HepG2 (cell line): ENCODE measurements around the gene MISP3. TPM values are rescaled to one million over a fixed set of nuclear protein-coding genes. Genes with fewer than 3 reads are reported as not detected.

Source experiments
- ELF3 ChIP-seq: IDR thresholded peaks from 2 replicates; pipeline ENCODE4 v1.6.1; 2016; ENCODE audit warnings: missing genetic modification reagents, missing compliant biosample characterization
- EP300 ChIP-seq, 3 experiments: sonication (generic) in 1 of 3; formaldehyde crosslinking in 1 of 3; IDR thresholded peaks; 2 replicates each; pipeline versions ENCODE4 v1.5.1 to v1.6.1; 2011 to 2020; ENCODE audit warnings: low read depth in 2 of 3, low read length in 2 of 3, borderline replicate concordance in 1 of 3, improper control_type of control experiment in 1 of 3, mild to moderate bottlenecking in 1 of 3, missing genetic modification reagents in 1 of 3, moderate library complexity in 1 of 3
- ETV5 ChIP-seq: IDR thresholded peaks from 2 replicates; pipeline ENCODE4 v1.6.1; 2018; ENCODE audit warnings: missing biosample characterization, missing genetic modification reagents, inconsistent platforms, borderline replicate concordance
- FOXA3 ChIP-seq: IDR thresholded peaks from 2 replicates; pipeline ENCODE4 v1.6.1; 2016; ENCODE audit warnings: missing genetic modification reagents, missing compliant biosample characterization
- HDAC1 ChIP-seq: sonication (generic); formaldehyde crosslinking; IDR thresholded peaks from 2 replicates; pipeline ENCODE4 v1.5.1; 2020; ENCODE audit warnings: mild to moderate bottlenecking, missing genetic modification reagents
- HHEX ChIP-seq: IDR thresholded peaks from 2 replicates; pipeline ENCODE4 v1.6.1; 2016; ENCODE audit warnings: control low read depth
- KDM1A ChIP-seq: IDR thresholded peaks from 2 replicates; pipeline ENCODE4 v1.6.1; 2016; ENCODE audit warnings: missing compliant biosample characterization
- MAFF ChIP-seq: IDR thresholded peaks from 2 replicates; pipeline ENCODE4 v1.6.1; 2011; ENCODE audit warnings: low read depth, low read length, improper control_type of control experiment
- MEIS2 ChIP-seq: sonication (generic); formaldehyde crosslinking; IDR thresholded peaks from 2 replicates; pipeline ENCODE4 v1.9.0; 2021; ENCODE audit warnings: mild to moderate bottlenecking, missing genetic modification reagents
- MIXL1 ChIP-seq: IDR thresholded peaks from 2 replicates; pipeline ENCODE4 v1.6.1; 2016
- RCOR2 ChIP-seq: IDR thresholded peaks from 2 replicates; pipeline ENCODE4 v1.6.1; 2016; ENCODE audit warnings: missing biosample characterization, missing genetic modification reagents
- RXRB ChIP-seq: IDR thresholded peaks from 2 replicates; pipeline ENCODE4 v1.6.1; 2016; ENCODE audit warnings: borderline replicate concordance, missing genetic modification reagents, missing compliant biosample characterization
- SAP130 ChIP-seq: IDR thresholded peaks from 2 replicates; pipeline ENCODE4 v1.6.1; 2016; ENCODE audit warnings: low read depth
- SMAD9 ChIP-seq: sonication (generic); formaldehyde crosslinking; IDR thresholded peaks from 2 replicates; pipeline ENCODE4 v1.5.1; 2020; ENCODE audit warnings: mild to moderate bottlenecking, missing genetic modification reagents
- XRCC5 ChIP-seq: fragments of 200-400 bp; formaldehyde crosslinking; optimal IDR thresholded peaks from 2 replicates; pipeline ENCODE3; 2017; ENCODE audit warnings: mild to moderate bottlenecking, low read length
- ZFP1 ChIP-seq: IDR thresholded peaks from 2 replicates; pipeline ENCODE4 v1.6.1; 2016
- ZNF124 ChIP-seq: sonication (generic); formaldehyde crosslinking; IDR thresholded peaks from 2 replicates; pipeline ENCODE4 v1.4.0; 2020; ENCODE audit warnings: missing genetic modification reagents
- ZNF207 ChIP-seq: fragments of 450-650 bp; IDR thresholded peaks from 2 replicates; pipeline ENCODE4 v1.6.1; 2016; ENCODE audit warnings: antibody characterized with exemption, borderline replicate concordance
- ZNF580 ChIP-seq: IDR thresholded peaks from 2 replicates; pipeline ENCODE4 v1.6.1; 2016; ENCODE audit warnings: low read depth, borderline replicate concordance
- polyA plus RNA-seq, 8 experiments: library from polyadenylated mRNA; depleted of rRNA in 3 of 8; stranded (reverse) in 7 of 8; unstranded in 1 of 8; fragments of >200 nt; fragmentation: Illumina TruSeq in 4 of 8; extraction: Trizol in 4 of 8; gene quantifications; 2 replicates each; pipeline versions ENCODE4 v1.2.1 to v1.2.3, GENCODE V29; 2011 to 2016; ENCODE audit warnings: low read depth in 4 of 8, missing spikeins in 1 of 8, mixed read lengths in 1 of 8; ENCODE audit not compliant: insufficient read depth in 1 of 8
- total RNA-seq, 5 experiments: library from RNA; depleted of rRNA; stranded (reverse); fragments of >200 nt; fragmentation: Illumina TruSeq; extraction: Trizol; gene quantifications; 2 replicates each; pipeline ENCODE4 v1.2.3, GENCODE V29; 2016; ENCODE audit warnings: low read depth in 1 of 5
- TF ChIP-seq, protein P1 (sequence below): sonication (generic); formaldehyde crosslinking; IDR thresholded peaks from 2 replicates; pipeline ENCODE4 v1.4.0; 2020; ENCODE audit warnings: missing genetic modification reagents
- TF ChIP-seq, protein P2 (sequence below): sonication (generic); formaldehyde crosslinking; IDR thresholded peaks from 2 replicates; pipeline ENCODE4 v1.5.1; 2020; ENCODE audit warnings: missing genetic modification reagents, mild to moderate bottlenecking, borderline replicate concordance
- TF ChIP-seq, protein P3 (sequence below): sonication (generic); formaldehyde crosslinking; IDR thresholded peaks from 2 replicates; pipeline ENCODE4 v1.8.1; 2023; ENCODE audit warnings: mild to moderate bottlenecking, moderate library complexity, missing genetic modification reagents
- TF ChIP-seq, protein P4 (sequence below): sonication (generic); formaldehyde crosslinking; IDR thresholded peaks from 2 replicates; pipeline ENCODE4 v1.8.0; 2022; ENCODE audit warnings: mild to moderate bottlenecking, missing genetic modification reagents

Gene MISP3
- total and polyA plus RNA-seq, 2 of the 13 experiments (the other 11 are each of a cell fraction or from before 2014, with no cell fraction given), result 2.5 to 5.4 TPM

- TF ChIP-seq RXRB (CRISPR knock-in tag), result peak; percentile 48; the same call in 1 of the 2 replicates
- peak; percentile 47; the same call in 1 of the 2 replicates for TF ChIP-seq HDAC1 (CRISPR knock-in tag)
- TF ChIP-seq MAFF, result no peak
- TF ChIP-seq SAP130 (CRISPR knock-in tag), result peak; percentile 59
- TF ChIP-seq, protein P1, sequence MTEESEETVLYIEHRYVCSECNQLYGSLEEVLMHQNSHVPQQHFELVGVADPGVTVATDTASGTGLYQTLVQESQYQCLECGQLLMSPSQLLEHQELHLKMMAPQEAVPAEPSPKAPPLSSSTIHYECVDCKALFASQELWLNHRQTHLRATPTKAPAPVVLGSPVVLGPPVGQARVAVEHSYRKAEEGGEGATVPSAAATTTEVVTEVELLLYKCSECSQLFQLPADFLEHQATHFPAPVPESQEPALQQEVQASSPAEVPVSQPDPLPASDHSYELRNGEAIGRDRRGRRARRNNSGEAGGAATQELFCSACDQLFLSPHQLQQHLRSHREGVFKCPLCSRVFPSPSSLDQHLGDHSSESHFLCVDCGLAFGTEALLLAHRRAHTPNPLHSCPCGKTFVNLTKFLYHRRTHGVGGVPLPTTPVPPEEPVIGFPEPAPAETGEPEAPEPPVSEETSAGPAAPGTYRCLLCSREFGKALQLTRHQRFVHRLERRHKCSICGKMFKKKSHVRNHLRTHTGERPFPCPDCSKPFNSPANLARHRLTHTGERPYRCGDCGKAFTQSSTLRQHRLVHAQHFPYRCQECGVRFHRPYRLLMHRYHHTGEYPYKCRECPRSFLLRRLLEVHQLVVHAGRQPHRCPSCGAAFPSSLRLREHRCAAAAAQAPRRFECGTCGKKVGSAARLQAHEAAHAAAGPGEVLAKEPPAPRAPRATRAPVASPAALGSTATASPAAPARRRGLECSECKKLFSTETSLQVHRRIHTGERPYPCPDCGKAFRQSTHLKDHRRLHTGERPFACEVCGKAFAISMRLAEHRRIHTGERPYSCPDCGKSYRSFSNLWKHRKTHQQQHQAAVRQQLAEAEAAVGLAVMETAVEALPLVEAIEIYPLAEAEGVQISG (CRISPR knock-in tag), result peak; percentile 86
- TF ChIP-seq MEIS2, result peak; percentile 18; the same call in 1 of the 2 replicates
- peak; percentile 97 for TF ChIP-seq ELF3
- TF ChIP-seq, protein P2, sequence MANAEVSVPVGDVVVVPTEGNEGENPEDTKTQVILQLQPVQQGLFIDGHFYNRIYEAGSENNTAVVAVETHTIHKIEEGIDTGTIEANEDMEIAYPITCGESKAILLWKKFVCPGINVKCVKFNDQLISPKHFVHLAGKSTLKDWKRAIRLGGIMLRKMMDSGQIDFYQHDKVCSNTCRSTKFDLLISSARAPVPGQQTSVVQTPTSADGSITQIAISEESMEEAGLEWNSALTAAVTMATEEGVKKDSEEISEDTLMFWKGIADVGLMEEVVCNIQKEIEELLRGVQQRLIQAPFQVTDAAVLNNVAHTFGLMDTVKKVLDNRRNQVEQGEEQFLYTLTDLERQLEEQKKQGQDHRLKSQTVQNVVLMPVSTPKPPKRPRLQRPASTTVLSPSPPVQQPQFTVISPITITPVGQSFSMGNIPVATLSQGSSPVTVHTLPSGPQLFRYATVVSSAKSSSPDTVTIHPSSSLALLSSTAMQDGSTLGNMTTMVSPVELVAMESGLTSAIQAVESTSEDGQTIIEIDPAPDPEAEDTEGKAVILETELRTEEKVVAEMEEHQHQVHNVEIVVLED (CRISPR knock-in tag), result peak; percentile 33; the same call in 1 of the 2 replicates
- TF ChIP-seq ZNF124 (CRISPR knock-in tag), result no peak
- peak; percentile 84 for TF ChIP-seq XRCC5
- TF ChIP-seq KDM1A (CRISPR knock-in tag), result peak; percentile 58; the same call in 1 of the 2 replicates
- peak in 1 of 2 experiments; percentile 38; a peak in 1 of 4 replicates for TF ChIP-seq EP300 (IDR thresholded peaks at IDR 0.05; ENCODE audit: low read depth in 2 of 2, low read length in 2 of 2)
- no peak for TF ChIP-seq EP300 (CRISPR knock-in tag; IDR thresholded peaks at IDR 0.05; ENCODE audit: borderline replicate concordance)
- no peak for TF ChIP-seq ZNF207
- TF ChIP-seq HHEX (CRISPR knock-in tag), result peak; percentile 42; the same call in 1 of the 2 replicates
- TF ChIP-seq RCOR2 (CRISPR knock-in tag), result peak; percentile 60; the same call in 1 of the 2 replicates
- peak; percentile 28; the same call in 1 of the 2 replicates for TF ChIP-seq MIXL1 (CRISPR knock-in tag)
- TF ChIP-seq ZNF580 (CRISPR knock-in tag), result no peak
- no peak for TF ChIP-seq SMAD9 (CRISPR knock-in tag)
- TF ChIP-seq, protein P3, sequence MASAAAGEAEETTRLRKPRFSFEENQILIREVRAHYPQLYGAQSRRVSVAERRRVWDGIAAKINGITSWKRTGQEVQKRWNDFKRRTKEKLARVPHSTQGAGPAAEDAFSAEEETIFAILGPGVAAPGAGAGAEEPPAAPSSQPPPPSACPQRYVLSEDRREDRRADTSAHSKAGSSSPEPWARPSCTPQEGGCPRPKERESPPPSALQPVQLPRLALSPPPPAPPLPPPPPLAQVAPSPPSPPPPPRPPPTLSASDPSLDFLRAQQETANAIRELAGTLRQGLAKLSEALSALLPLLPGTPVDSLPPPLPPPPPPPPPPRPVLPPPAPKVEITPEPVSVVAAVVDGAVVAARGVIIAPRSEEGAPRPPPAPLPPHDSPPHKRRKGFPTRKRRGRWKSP, result peak; percentile 56; the same call in 1 of the 2 replicates
- TF ChIP-seq FOXA3 (CRISPR knock-in tag), result 0 out of 2 replicates have a peak, but pooled peaks have one; percentile 19
- TF ChIP-seq ETV5 (CRISPR knock-in tag), result peak; percentile 87; the same call in 1 of the 2 replicates
- 0 out of 2 replicates have a peak, but pooled peaks have one; percentile 53 for TF ChIP-seq ZFP1 (CRISPR knock-in tag)
- TF ChIP-seq, protein P4, sequence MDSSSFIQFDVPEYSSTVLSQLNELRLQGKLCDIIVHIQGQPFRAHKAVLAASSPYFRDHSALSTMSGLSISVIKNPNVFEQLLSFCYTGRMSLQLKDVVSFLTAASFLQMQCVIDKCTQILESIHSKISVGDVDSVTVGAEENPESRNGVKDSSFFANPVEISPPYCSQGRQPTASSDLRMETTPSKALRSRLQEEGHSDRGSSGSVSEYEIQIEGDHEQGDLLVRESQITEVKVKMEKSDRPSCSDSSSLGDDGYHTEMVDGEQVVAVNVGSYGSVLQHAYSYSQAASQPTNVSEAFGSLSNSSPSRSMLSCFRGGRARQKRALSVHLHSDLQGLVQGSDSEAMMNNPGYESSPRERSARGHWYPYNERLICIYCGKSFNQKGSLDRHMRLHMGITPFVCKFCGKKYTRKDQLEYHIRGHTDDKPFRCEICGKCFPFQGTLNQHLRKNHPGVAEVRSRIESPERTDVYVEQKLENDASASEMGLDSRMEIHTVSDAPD (CRISPR knock-in tag), result 0 out of 2 replicates have a peak, but pooled peaks have one; percentile 50
Observed at GRCh38 chr19:14023404-14024235, 49.0 kb upstream of the MISP3 start (continued).
